DND-41 (cell line): Measurements from ENCODE around the gene CREB3L2.

ENCODE experiments used
- EZH2 ChIP-seq: IDR thresholded peaks from 3 replicates; pipeline ENCODE4 v1.6.1; 2012; ENCODE audit warnings: borderline replicate concordance, low read depth, mild to moderate bottlenecking, moderate library complexity, low read length, inconsistent platforms; ENCODE audit not compliant: severe bottlenecking
- TF ChIP-seq, protein P1 (sequence below): IDR thresholded peaks from 2 replicates; pipeline ENCODE4 v1.5.1; 2012; ENCODE audit warnings: borderline replicate concordance, low read length, moderate library complexity, mild to moderate bottlenecking; ENCODE audit not compliant: poor library complexity, severe bottlenecking; ENCODE audit errors: extremely low read depth

DNA sequence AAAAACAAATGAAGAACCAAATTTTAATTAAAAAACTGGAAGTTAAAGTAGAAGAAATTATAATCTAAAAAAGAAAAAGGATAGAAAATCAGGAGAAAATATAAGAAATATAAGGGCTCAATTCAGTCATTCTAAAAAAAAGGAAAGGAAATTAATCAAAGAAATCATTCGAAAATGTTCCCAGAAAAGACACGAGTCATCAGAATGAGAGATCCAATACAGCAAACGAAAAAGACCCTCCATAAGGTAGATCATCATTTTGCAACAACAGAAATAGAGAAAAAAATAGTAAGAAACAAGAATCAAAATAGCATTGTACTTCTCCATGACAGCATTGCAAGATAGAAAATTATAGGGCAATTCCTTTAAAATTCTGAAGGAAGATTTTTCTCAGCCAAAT is 132.6 kb downstream of the CREB3L2 start:
- TF ChIP-seq, protein P1, sequence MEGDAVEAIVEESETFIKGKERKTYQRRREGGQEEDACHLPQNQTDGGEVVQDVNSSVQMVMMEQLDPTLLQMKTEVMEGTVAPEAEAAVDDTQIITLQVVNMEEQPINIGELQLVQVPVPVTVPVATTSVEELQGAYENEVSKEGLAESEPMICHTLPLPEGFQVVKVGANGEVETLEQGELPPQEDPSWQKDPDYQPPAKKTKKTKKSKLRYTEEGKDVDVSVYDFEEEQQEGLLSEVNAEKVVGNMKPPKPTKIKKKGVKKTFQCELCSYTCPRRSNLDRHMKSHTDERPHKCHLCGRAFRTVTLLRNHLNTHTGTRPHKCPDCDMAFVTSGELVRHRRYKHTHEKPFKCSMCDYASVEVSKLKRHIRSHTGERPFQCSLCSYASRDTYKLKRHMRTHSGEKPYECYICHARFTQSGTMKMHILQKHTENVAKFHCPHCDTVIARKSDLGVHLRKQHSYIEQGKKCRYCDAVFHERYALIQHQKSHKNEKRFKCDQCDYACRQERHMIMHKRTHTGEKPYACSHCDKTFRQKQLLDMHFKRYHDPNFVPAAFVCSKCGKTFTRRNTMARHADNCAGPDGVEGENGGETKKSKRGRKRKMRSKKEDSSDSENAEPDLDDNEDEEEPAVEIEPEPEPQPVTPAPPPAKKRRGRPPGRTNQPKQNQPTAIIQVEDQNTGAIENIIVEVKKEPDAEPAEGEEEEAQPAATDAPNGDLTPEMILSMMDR, result no peak
- TF ChIP-seq EZH2, result no peak
